Tibial artery (tissue), 4 donors: ENCODE measurements around the gene MED16.
"Not testable (repeated sequence)": the region's sequence is repeated elsewhere in the genome, so short reads cannot be mapped to it uniquely, and the experiment has no call there.

Experiments
- DNase-seq, 2 donors: peaks; one replicate each; pipeline ENCODE4 v3.0.0-alpha.2; 2019
- H3K27ac ChIP-seq, 2 donors: fragments of 200-600 bp; sonication (generic) in 1 of 2; 1 replicate in 1 of 2; 2 replicates in 1 of 2; pipeline ENCODE4 v1.5.1; 2018 to 2019; ENCODE audit warnings: mild to moderate bottlenecking in 1 of 2
- H3K27me3 ChIP-seq, 2 donors: fragments of 200-600 bp; sonication (generic) in 1 of 2; one replicate each; pipeline versions ENCODE4 v1.5.1 to v1.6.0; 2016 to 2019
- H3K36me3 ChIP-seq, 3 donors: fragments of 200-600 bp; sonication (generic) in 2 of 3; one replicate each; pipeline ENCODE4 v1.5.1; 2016 to 2019; ENCODE audit warnings: mild to moderate bottlenecking in 2 of 3
- H3K4me1 ChIP-seq, 4 donors: fragments of 200-600 bp; sonication (generic) in 2 of 4; 1 replicate in 3 of 4; 2 replicates in 1 of 4; pipeline ENCODE4 v1.5.1; 2016 to 2019
- H3K4me3 ChIP-seq, 2 donors: fragments of 200-600 bp; sonication (generic) in 1 of 2; 1 replicate in 1 of 2; 2 replicates in 1 of 2; pipeline ENCODE4 v1.5.1; 2018 to 2019; ENCODE audit warnings: mild to moderate bottlenecking in 2 of 2
- H3K9me3 ChIP-seq, 3 donors: fragments of 200-600 bp; sonication (generic) in 1 of 3; one replicate each; pipeline ENCODE4 v1.5.1; 2016 to 2019
- CTCF ChIP-seq, 2 experiments: fragments of 200-600 bp in 1 of 2; fragments of 450-650 bp in 1 of 2; IDR thresholded peaks; one replicate each; pipeline ENCODE4 v1.5.1; 2017 to 2019; ENCODE audit warnings: antibody characterized with exemption in 2 of 2, mild to moderate bottlenecking in 1 of 2, moderate library complexity in 1 of 2
- intact Hi-C: fragments of 100-400 bp; cut with DNase I; formaldehyde crosslinking; loops from one replicate; pipeline ENCODE4 v1.15.0; 2023; ENCODE audit warnings: low total_unique reads

Gene MED16

GRCh38 chr19:882871-883497, 10.0 kb downstream of the MED16 start:
- Histone ChIP-seq H3K4me1 (no peaks in the 10 kb centered on the region), H3K9me3 (no peaks in the 10 kb centered on the region), H3K4me3 (no peak overlapping the region), H3K27ac (no peak overlapping the region), H3K27me3 (no peaks in the 10 kb centered on the region), H3K36me3 (peaks cover 57 to 99% (median 91%) of the 10 kb centered on the region in 3 donors)
- no peak for DNase-seq
- intact Hi-C loops: no loop called here
- TF ChIP-seq CTCF (IDR thresholded peaks at IDR 0.05): no peak

DNA sequence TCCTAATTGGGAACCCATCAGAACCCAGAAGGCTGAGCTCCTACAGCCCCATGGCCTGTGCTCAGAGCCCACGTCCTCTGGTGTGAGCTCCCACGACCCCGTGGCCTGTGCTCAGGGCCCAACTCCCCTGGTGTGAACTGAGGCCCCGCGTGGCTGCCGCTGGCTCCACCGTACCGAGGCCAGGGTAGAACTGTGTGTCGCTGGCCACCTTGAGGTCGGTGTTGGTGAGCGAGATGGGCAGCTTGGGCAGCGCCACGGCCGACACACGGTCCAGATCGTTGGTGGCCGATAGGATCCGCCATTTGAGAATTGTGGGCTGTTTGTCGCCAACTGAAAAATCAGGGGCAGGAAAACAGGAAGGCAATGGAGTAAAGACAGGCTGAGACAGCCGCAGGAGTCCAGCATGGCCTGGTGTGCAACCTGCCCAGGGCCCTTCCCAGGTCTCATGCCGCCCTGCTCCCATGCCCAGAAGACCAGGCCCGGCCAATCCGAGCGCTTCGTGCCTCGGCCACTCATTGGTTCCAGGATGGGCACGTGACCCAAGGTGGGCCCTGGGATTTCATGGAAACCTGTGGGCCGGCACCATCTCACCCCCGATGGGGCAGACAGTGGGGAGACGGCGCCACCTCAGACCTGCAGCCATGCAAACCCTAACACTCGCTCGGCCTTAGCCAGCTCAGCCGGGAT, 11.5 kb downstream of the MED16 start:
- no peak for DNase-seq
- H3K27me3 ChIP-seq: no peaks in the 10 kb centered on the region
- no peaks in the 10 kb centered on the region for H3K4me1 ChIP-seq
- peaks cover 62 to 96% (median 87%) of the 10 kb centered on the region in 3 donors for H3K36me3 ChIP-seq
- TF ChIP-seq CTCF (IDR thresholded peaks at IDR 0.05): no peak
- H3K4me3 ChIP-seq: no peak overlapping the region
- no peak overlapping the region for H3K27ac ChIP-seq
- H3K9me3 ChIP-seq: no peaks in the 10 kb centered on the region
- intact Hi-C loops: no loop called here

DNA sequence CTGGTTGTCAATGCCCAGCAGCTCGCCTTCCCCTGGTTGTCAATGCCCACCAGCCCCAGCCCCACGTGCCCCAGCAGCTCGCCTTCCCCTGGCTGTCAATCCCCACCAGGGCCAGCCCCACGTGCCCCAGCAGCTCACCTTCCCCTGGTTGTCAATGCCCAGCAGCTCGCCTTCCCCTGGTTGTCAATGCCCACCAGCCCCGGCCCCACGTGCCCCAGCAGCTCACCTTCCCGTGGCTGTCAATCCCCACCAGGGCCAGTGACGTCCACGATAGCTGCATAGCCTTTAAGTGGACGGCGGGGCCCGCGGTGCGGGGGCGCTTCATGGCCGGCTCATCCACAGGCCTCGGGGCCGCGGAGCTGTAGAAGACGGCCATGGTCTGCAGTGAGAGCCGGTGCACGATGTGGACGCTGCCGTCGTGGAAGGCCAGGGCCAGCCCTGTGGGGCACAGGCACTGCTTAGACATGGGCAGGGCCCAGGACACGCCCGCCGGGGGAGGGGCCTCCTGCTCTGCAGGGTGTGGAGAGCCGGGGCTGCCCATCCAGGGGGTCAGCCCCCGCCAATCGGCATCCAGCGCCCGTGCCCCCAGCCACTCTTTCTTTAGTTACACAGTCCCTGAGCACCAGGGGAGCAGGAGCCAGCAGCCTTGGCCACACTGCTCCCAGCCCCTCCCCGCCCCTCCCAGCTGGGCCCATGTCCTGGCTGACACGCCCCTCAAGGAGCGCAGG, 13.1 kb downstream of the MED16 start:
- Histone ChIP-seq H3K27ac (no peak overlapping the region), H3K27me3 (no peaks in the 10 kb centered on the region), H3K9me3 (no peaks in the 10 kb centered on the region), H3K4me3 (no peak overlapping the region), H3K36me3 (peaks cover 54 to 96% (median 84%) of the 10 kb centered on the region in 3 donors), H3K4me1 (no peaks in the 10 kb centered on the region)
- TF ChIP-seq CTCF (IDR thresholded peaks at IDR 0.05): no peak
- intact Hi-C loops: no loop called here
- no peak for DNase-seq

GRCh38 chr19:878751-879561, 14.0 kb downstream of the MED16 start:
- H3K4me1 ChIP-seq, DNase-seq, H3K9me3 ChIP-seq, H3K27ac ChIP-seq, H3K4me3 ChIP-seq, intact Hi-C loops, H3K27me3 ChIP-seq: not testable (repeated sequence)
- peaks cover 54 to 96% (median 84%) of the 10 kb centered on the region in 3 donors for H3K36me3 ChIP-seq

GRCh38 chr19:877992-878660, 14.9 kb downstream of the MED16 start:
- intact Hi-C loops, H3K4me1 ChIP-seq, H3K9me3 ChIP-seq, H3K27ac ChIP-seq, H3K4me3 ChIP-seq, DNase-seq, H3K27me3 ChIP-seq: not testable (repeated sequence)
- H3K36me3 ChIP-seq: peaks cover 53 to 96% (median 84%) of the 10 kb centered on the region in 3 donors

DNA sequence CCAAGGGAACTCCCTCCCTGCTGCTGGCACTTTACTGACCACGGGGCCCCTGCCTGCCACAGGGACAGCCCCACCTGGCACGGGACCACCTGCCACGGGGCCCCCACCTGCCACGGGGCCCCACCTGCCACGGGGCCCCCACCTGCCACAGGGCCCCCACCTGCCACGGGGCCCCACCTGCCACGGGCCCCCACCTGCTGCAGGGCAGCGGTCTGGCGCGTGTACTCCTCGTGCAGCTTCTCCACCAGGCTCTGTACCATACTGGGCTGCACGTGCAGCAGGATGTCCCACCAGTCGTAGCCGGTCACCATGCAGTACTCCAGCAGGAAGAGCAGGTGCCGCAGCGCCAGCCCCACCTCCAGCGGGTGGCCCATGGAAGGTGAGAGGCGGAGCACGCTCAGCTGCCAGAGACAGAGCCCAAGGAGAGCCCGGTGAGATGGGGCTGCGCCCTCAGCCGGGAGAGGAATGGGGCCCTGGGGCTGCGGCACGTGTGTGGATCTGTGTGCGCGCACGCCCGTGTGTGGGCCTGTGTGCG, 16.1 kb downstream of the MED16 start:
- peaks cover 0 to 8% (median 0%) of the 10 kb centered on the region in 4 donors for H3K4me1 ChIP-seq
- DNase-seq: no peak
- intact Hi-C loops: no loop called here
- no peaks in the 10 kb centered on the region for H3K27me3 ChIP-seq
- no peak overlapping the region for H3K27ac ChIP-seq
- TF ChIP-seq CTCF (IDR thresholded peaks at IDR 0.05): no peak
- H3K4me3 ChIP-seq: no peak overlapping the region
- H3K9me3 ChIP-seq: no peaks in the 10 kb centered on the region
- H3K36me3 ChIP-seq: peaks cover 50 to 92% (median 72%) of the 10 kb centered on the region in 3 donors
